ENCODE measurements around the gene DLL3. TPM values are rescaled to one million over a fixed set of nuclear protein-coding genes. Genes with fewer than 3 reads are reported as not detected.

DLL3 gene
- total and polyA plus RNA-seq, 12 donors = not detected

DNA sequence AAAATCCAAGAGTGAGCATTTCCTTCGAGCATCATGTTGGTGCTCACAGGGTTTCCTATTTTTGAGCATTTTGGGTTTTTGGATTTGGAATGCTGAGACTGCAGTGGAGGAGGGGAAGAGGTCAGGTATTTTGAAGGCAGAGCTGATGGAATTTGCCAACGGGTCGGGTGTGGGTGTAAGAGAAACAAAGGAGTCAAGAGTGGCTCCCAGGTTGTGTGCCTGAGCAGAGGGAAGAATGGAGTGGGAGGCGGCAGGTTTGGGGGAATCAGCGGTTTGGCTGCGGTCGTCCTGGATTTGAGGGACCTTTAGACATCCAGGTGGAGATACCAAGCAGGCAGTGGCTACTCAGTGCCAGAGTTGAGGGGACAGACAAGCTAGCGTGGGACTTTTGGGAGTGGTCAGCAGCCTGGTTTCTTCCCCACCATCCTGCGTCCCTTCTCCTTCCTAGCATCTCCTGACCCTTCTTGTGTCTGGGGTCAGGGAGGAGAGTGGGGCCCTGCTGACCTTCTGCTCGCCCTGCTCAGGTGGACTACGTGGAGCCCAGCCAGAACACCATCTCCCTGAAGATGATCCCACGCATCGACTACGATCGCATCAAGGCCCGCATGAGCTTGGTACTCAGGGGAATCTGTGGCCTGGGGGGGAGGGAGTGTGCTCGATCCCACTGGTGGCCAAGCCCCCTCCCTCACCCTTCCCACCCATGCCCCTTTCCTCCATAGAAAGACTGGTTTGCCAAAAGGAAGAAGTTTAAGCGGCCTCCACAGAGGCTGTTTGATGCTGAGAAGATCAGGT, 32.6 kb upstream of the DLL3 start:
- TF ChIP-seq CTCF (IDR thresholded peaks at IDR 0.05) = no peak
- no peak overlapping the region for H3K4me3 ChIP-seq
- 95 to 96% methylated on average over 18 of the region's 18 CpGs for WGBS, 2 donors
- no peaks in the 10 kb centered on the region for H3K9me3 ChIP-seq
- DNase-seq = no peak
- H3K27me3 ChIP-seq = no peaks in the 10 kb centered on the region
- ATAC-seq = no peak
- peaks cover 3 to 98% (median 79%) of the 10 kb centered on the region in 9 donors for H3K36me3 ChIP-seq
- intact Hi-C loops (cut with DNase I) = no loop called here
- no peak overlapping the region for H3K27ac ChIP-seq
- no peaks in the 10 kb centered on the region for H3K4me1 ChIP-seq

DNA sequence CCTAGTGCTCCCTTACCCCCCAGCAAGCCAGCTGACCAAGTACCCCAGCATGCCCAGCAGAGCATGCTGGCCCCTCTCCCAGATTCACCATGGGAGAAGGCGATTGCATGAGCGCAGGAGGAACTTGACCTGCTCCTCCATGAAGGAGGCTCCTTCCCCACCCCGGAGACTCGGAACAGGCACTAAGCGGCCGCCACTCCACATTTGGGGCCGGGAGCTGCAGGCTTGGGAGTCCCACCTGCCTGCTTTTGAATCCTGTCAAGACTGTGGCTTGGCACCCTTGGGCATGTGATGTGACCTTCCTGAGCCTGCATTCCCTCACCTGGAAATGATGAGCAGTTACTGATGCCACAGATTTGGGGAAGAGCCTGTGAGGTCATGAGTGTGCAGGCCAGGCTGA, 30.8 kb upstream of the DLL3 start:
- Histone ChIP-seq H3K9me3 (no peaks in the 10 kb centered on the region), H3K27me3 (no peaks in the 10 kb centered on the region), H3K36me3 (peaks cover 3 to 100% (median 88%) of the 10 kb centered on the region in 9 donors), H3K27ac (no peak overlapping the region), H3K4me1 (no peaks in the 10 kb centered on the region), H3K4me3 (no peak overlapping the region)
- TF ChIP-seq CTCF (IDR thresholded peaks at IDR 0.05) = no peak
- no peak for DNase-seq
- intact Hi-C loops (cut with DNase I) = no loop called here
- no peak for ATAC-seq
- 94 to 95% methylated on average over 7 of the region's 7 CpGs for WGBS, 2 donors

- peaks cover 3 to 100% (median 96%) of the 10 kb centered on the region in 9 donors for H3K36me3 ChIP-seq
- no peak overlapping the region for H3K4me3 ChIP-seq
- TF ChIP-seq CTCF (IDR thresholded peaks at IDR 0.05) = no peak
- no peak for ATAC-seq
- no peaks in the 10 kb centered on the region for H3K27me3 ChIP-seq
- no peak overlapping the region for H3K27ac ChIP-seq
- 91% methylated on average over 11 of the region's 11 CpGs for WGBS, 2 donors
- no peak for DNase-seq
- H3K4me1 ChIP-seq = no peaks in the 10 kb centered on the region
- intact Hi-C loops (cut with DNase I) = no loop called here
- H3K9me3 ChIP-seq = no peaks in the 10 kb centered on the region
Observed at GRCh38 chr19:39469036-39469435, 29.7 kb upstream of the DLL3 start.

DNA sequence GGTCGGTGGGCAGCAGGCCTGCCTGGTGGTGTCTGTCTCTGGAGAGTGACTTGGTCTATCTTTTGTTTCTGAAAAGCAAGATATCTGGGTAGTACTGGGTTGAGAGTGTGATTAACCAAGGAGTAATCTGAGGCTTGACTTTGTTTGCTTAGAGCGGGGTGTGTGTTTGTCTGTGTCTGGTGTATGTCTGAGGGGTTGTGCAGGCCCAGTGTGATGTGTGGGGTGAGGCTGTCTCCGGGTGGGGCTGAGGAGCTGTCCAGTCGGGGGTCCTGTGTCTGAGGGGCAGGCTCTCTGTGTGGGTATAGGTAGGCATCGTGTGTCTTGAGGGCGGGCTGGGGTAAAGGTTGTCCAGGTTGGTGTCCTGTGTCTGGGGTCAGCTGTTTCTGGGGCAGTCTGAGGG, 29.2 kb upstream of the DLL3 start:
- Histone ChIP-seq H3K4me3 (no peak overlapping the region), H3K9me3 (no peaks in the 10 kb centered on the region), H3K36me3 (peaks cover 3 to 100% (median 96%) of the 10 kb centered on the region in 9 donors), H3K27ac (no peak overlapping the region), H3K4me1 (no peaks in the 10 kb centered on the region), H3K27me3 (no peaks in the 10 kb centered on the region)
- TF ChIP-seq CTCF (IDR thresholded peaks at IDR 0.05) = no peak
- no peak for ATAC-seq
- DNase-seq = no peak
- intact Hi-C loops (cut with DNase I) = no loop called here
- 90 to 94% methylated on average over 6 of the region's 6 CpGs for whole genome bisulfite sequencing, 2 donors

Measured in heart right ventricle (tissue), 16 donors.